GM23338 (cell line): ENCODE data around the gene GLRA1. TPM values are rescaled to one million over a fixed set of nuclear protein-coding genes. Genes with fewer than 3 reads are reported as not detected.

Source experiments
- ATAC-seq: fragments of 200-7000 bp; cut with Tn5 transposase; 3 replicates; pipeline ENCODE4 v1.9.1; 2020
- DNase-seq: peaks from one replicate; pipeline ENCODE4 v3.0.0-alpha.2; 2015; ENCODE audit warnings: low spot score
- H2AFZ ChIP-seq: fragments of 200-600 bp; sonication (generic); 2 replicates; pipeline ENCODE4 v1.8.0; 2016; ENCODE audit warnings: antibody characterized with exemption, mild to moderate bottlenecking, moderate library complexity
- H3F3A ChIP-seq: fragments of 200-600 bp; sonication (generic); replicated peaks from 2 replicates; pipeline ENCODE4 v1.8.0; 2017; ENCODE audit warnings: antibody characterized with exemption, mixed run types, low read depth
- H3K27ac ChIP-seq: fragments of 200-600 bp; sonication (generic); 2 replicates; pipeline ENCODE4 v1.6.1; 2016; ENCODE audit warnings: low read depth
- H3K27me3 ChIP-seq: fragments of 200-600 bp; sonication (generic); 2 replicates; pipeline ENCODE4 v1.8.0; 2016; ENCODE audit warnings: mild to moderate bottlenecking, mixed run types, moderate library complexity; ENCODE audit not compliant: insufficient read depth
- H3K36me3 ChIP-seq: fragments of 200-600 bp; sonication (generic); 2 replicates; pipeline ENCODE4 v1.8.0; 2016; ENCODE audit warnings: mild to moderate bottlenecking; ENCODE audit not compliant: insufficient read depth
- H3K4me1 ChIP-seq: fragments of 200-600 bp; sonication (generic); 2 replicates; pipeline ENCODE4 v1.8.0; 2016; ENCODE audit warnings: mild to moderate bottlenecking, moderate library complexity; ENCODE audit not compliant: insufficient read depth
- H3K4me2 ChIP-seq: fragments of 200-600 bp; sonication (generic); 2 replicates; pipeline ENCODE4 v1.7.1; 2017; ENCODE audit warnings: mixed run types
- H3K4me3 ChIP-seq: fragments of 200-600 bp; sonication (generic); 2 replicates; pipeline ENCODE4 v1.6.1; 2016; ENCODE audit warnings: mixed run types
- H3K79me2 ChIP-seq: fragments of 200-600 bp; sonication (generic); replicated peaks from 2 replicates; pipeline ENCODE4 v1.8.0; 2017; ENCODE audit warnings: mild to moderate bottlenecking; ENCODE audit not compliant: insufficient read depth
- H3K9me2 ChIP-seq: fragments of 200-600 bp; sonication (generic); 2 replicates; pipeline ENCODE4 v1.8.0; 2017; ENCODE audit not compliant: insufficient read depth
- H4K20me1 ChIP-seq: fragments of 200-600 bp; sonication (generic); replicated peaks from 2 replicates; pipeline ENCODE4 v1.8.0; 2017; ENCODE audit warnings: mild to moderate bottlenecking; ENCODE audit not compliant: insufficient read depth
- H3K27ac Mint-ChIP-seq: 2 replicates; pipeline ENCODE4 v1.8.0; 2020; ENCODE audit warnings: inconsistent platforms, mild to moderate bottlenecking, moderate library complexity, mixed read lengths
- H3K27me3 Mint-ChIP-seq: 3 replicates; pipeline ENCODE4 v1.8.0; 2022; ENCODE audit warnings: low read depth, mild to moderate bottlenecking, moderate library complexity, mixed read lengths, inconsistent platforms; ENCODE audit not compliant: insufficient read depth, poor library complexity
- H3K36me3 Mint-ChIP-seq: 3 replicates; pipeline ENCODE4 v1.8.0; 2021; ENCODE audit warnings: low read depth, mild to moderate bottlenecking, inconsistent platforms, moderate library complexity, mixed read lengths
- H3K4me1 Mint-ChIP-seq: 3 replicates; pipeline ENCODE4 v1.8.0; 2020; ENCODE audit warnings: mild to moderate bottlenecking, inconsistent platforms, mixed read lengths
- H3K4me3 Mint-ChIP-seq: 3 replicates; pipeline ENCODE4 v1.8.0; 2021; ENCODE audit warnings: moderate library complexity, mild to moderate bottlenecking, inconsistent platforms, mixed read lengths
- H3K9me3 Mint-ChIP-seq: 3 replicates; pipeline ENCODE4 v1.8.0; 2020; ENCODE audit warnings: moderate library complexity, mild to moderate bottlenecking, inconsistent platforms, mixed read lengths
- CREB1 ChIP-seq: fragments of 250-450 bp; sonication (Bioruptor Pico); IDR thresholded peaks from 2 replicates; pipeline ENCODE4 v1.5.0; 2020; ENCODE audit warnings: low read depth, mild to moderate bottlenecking, moderate library complexity
- EZH2phosphoT487 ChIP-seq: fragments of 200-600 bp; sonication (generic); IDR thresholded peaks from one replicate; pipeline ENCODE4 v1.8.1; 2018; ENCODE audit warnings: antibody characterized with exemption; ENCODE audit not compliant: unreplicated experiment
- JUNB ChIP-seq: IDR thresholded peaks from one replicate; pipeline ENCODE4 v1.6.1; 2016; ENCODE audit warnings: antibody characterized with exemption; ENCODE audit not compliant: unreplicated experiment
- POLR2AphosphoS5 ChIP-seq: IDR thresholded peaks from 2 replicates; pipeline ENCODE4 v1.6.1; 2016; ENCODE audit warnings: antibody characterized with exemption, low read depth
- ZNF114 ChIP-seq: fragments of 250-450 bp; sonication (Bioruptor Pico); IDR thresholded peaks from 2 replicates; pipeline ENCODE4 v1.5.0; 2020; ENCODE audit warnings: mild to moderate bottlenecking, moderate library complexity
- ZNF331 ChIP-seq: fragments of 250-450 bp; sonication (Bioruptor Pico); IDR thresholded peaks from 2 replicates; pipeline ENCODE4 v1.5.0; 2020; ENCODE audit warnings: low read depth, mild to moderate bottlenecking, moderate library complexity
- ZNF462 ChIP-seq: fragments of 250-450 bp; sonication (Bioruptor Pico); IDR thresholded peaks from 2 replicates; pipeline ENCODE4 v1.5.0; 2020; ENCODE audit warnings: mild to moderate bottlenecking, moderate library complexity
- polyA plus RNA-seq: library from polyadenylated mRNA; unstranded; fragments of >200 nt; fragmentation: Nextera tagmentation; extraction: Ambion mirVana; gene quantifications from 2 replicates; pipeline ENCODE4 v1.2.1, GENCODE V29; 2016
- total RNA-seq: library from RNA; depleted of rRNA; stranded (reverse); fragments of >200 nt; shearing (Covaris generic); gene quantifications from 2 replicates; pipeline ENCODE4 v1.2.3, GENCODE V29; 2014
- TF ChIP-seq, protein P1 (sequence below): IDR thresholded peaks from one replicate; pipeline ENCODE4 v1.6.1; 2018; ENCODE audit warnings: antibody characterized with exemption; ENCODE audit not compliant: unreplicated experiment

Gene GLRA1
- total and polyA plus RNA-seq, 2 experiments from 2014 or later: not detected

- no peak for TF ChIP-seq JUNB
- TF ChIP-seq, protein P1, sequence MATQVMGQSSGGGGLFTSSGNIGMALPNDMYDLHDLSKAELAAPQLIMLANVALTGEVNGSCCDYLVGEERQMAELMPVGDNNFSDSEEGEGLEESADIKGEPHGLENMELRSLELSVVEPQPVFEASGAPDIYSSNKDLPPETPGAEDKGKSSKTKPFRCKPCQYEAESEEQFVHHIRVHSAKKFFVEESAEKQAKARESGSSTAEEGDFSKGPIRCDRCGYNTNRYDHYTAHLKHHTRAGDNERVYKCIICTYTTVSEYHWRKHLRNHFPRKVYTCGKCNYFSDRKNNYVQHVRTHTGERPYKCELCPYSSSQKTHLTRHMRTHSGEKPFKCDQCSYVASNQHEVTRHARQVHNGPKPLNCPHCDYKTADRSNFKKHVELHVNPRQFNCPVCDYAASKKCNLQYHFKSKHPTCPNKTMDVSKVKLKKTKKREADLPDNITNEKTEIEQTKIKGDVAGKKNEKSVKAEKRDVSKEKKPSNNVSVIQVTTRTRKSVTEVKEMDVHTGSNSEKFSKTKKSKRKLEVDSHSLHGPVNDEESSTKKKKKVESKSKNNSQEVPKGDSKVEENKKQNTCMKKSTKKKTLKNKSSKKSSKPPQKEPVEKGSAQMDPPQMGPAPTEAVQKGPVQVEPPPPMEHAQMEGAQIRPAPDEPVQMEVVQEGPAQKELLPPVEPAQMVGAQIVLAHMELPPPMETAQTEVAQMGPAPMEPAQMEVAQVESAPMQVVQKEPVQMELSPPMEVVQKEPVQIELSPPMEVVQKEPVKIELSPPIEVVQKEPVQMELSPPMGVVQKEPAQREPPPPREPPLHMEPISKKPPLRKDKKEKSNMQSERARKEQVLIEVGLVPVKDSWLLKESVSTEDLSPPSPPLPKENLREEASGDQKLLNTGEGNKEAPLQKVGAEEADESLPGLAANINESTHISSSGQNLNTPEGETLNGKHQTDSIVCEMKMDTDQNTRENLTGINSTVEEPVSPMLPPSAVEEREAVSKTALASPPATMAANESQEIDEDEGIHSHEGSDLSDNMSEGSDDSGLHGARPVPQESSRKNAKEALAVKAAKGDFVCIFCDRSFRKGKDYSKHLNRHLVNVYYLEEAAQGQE: no peak
- no peak for TF ChIP-seq POLR2AphosphoS5
- TF ChIP-seq ZNF114: no peak
- no peak for TF ChIP-seq CREB1 (CRISPR knock-in tag)
- no peak for TF ChIP-seq ZNF462
- no peak for TF ChIP-seq ZNF331 (CRISPR knock-in tag)
- TF ChIP-seq EZH2phosphoT487: no peak
- 0 out of 2 replicates have a peak overlapping the region, but pooled peaks have one; percentile 26 for H3K27ac Mint-ChIP-seq
- peaks cover 7% of the 10 kb centered on the region for H3K27me3 Mint-ChIP-seq
- peaks cover 81% of the 10 kb centered on the region for H3K79me2 ChIP-seq
- no peaks in the 10 kb centered on the region for H3K27me3 ChIP-seq
- peak overlapping the region; percentile 82 for H3K4me3 ChIP-seq
- H3K9me2 ChIP-seq: no peaks in the 10 kb centered on the region
- H3K4me1 ChIP-seq: peaks cover 47% of the 10 kb centered on the region
- no peak for DNase-seq
- no peak overlapping the region for H3K27ac ChIP-seq
- no peaks in the 10 kb centered on the region for H3K36me3 ChIP-seq
- H4K20me1 ChIP-seq: peaks cover 76% of the 10 kb centered on the region
- ATAC-seq: no peak
- H3K9me3 Mint-ChIP-seq: no peaks in the 10 kb centered on the region
- H3K4me1 Mint-ChIP-seq: peaks cover 52% of the 10 kb centered on the region
- peaks cover 59% of the 10 kb centered on the region for H3K36me3 Mint-ChIP-seq
- H3F3A ChIP-seq: no peaks in the 10 kb centered on the region
- no peak overlapping the region for H2AFZ ChIP-seq
- H3K4me3 Mint-ChIP-seq: peak overlapping the region; percentile 84; the same call in 2 of the 3 replicates
- H3K4me2 ChIP-seq: peak overlapping the region; percentile 91
Observed at GRCh38 chr5:151775025-151775606, 149.5 kb downstream of the GLRA1 start.
